Activated naive CD8-positive, alpha-beta T cell treated with anti-CD3 and anti-CD28 coated beads for 36 hours (primary cell): ENCODE measurements around the gene SLC24A3. TPM values are rescaled to one million over a fixed set of nuclear protein-coding genes. Genes with fewer than 3 reads are reported as not detected.
"Not testable (repeated sequence)": the region's sequence is repeated elsewhere in the genome, so short reads cannot be mapped to it uniquely, and the experiment has no call there.

ENCODE experiments used
- DNase-seq: peaks from one replicate; pipeline ENCODE4 v3.0.0; 2021
- H3K27ac Mint-ChIP-seq: one replicate; pipeline ENCODE4 v1.8.0; 2022; ENCODE audit warnings: mild to moderate bottlenecking, moderate library complexity, mixed read lengths
- H3K27me3 Mint-ChIP-seq: one replicate; pipeline ENCODE4 v1.8.0; 2022; ENCODE audit warnings: mild to moderate bottlenecking, mixed read lengths
- H3K36me3 Mint-ChIP-seq: one replicate; pipeline ENCODE4 v1.8.0; 2021; ENCODE audit warnings: mild to moderate bottlenecking, mixed read lengths
- H3K4me1 Mint-ChIP-seq: one replicate; pipeline ENCODE4 v1.8.0; 2021; ENCODE audit warnings: mixed read lengths
- H3K4me3 Mint-ChIP-seq: one replicate; pipeline ENCODE4 v1.8.0; 2022; ENCODE audit warnings: mild to moderate bottlenecking, moderate library complexity, mixed read lengths
- H3K9me3 Mint-ChIP-seq: one replicate; pipeline ENCODE4 v1.8.0; 2022; ENCODE audit warnings: mixed read lengths
- total RNA-seq, 2 experiments: library from RNA; stranded (reverse); gene quantifications; one replicate each; pipeline ENCODE4 v1.2.3, GENCODE V29; 2021

Gene SLC24A3
- total RNA-seq, 2 experiments from 2014 or later = not detected

GRCh38 chr20:19633985-19634384 lies 421.5 kb downstream of the SLC24A3 start:
- H3K9me3 Mint-ChIP-seq = peaks cover 4% of the 10 kb centered on the region
- H3K4me1 Mint-ChIP-seq = no peaks in the 10 kb centered on the region
- H3K4me3 Mint-ChIP-seq = no peak overlapping the region
- peaks cover 11% of the 10 kb centered on the region for H3K27me3 Mint-ChIP-seq
- no peak overlapping the region for H3K27ac Mint-ChIP-seq
- H3K36me3 Mint-ChIP-seq = no peaks in the 10 kb centered on the region
- DNase-seq = no peak

GRCh38 chr20:19639471-19640045 lies 427.1 kb downstream of the SLC24A3 start:
- not testable (repeated sequence) for H3K4me3 Mint-ChIP-seq, H3K4me1 Mint-ChIP-seq, H3K27ac Mint-ChIP-seq, H3K27me3 Mint-ChIP-seq, DNase-seq, H3K36me3 Mint-ChIP-seq, H3K9me3 Mint-ChIP-seq

GRCh38 chr20:19642860-19643259 lies 430.4 kb downstream of the SLC24A3 start:
- Mint-ChIP-seq H3K27ac (no peak overlapping the region), H3K4me3 (no peak overlapping the region), H3K27me3 (peaks cover 3% of the 10 kb centered on the region), H3K9me3 (no peaks in the 10 kb centered on the region), H3K4me1 (no peaks in the 10 kb centered on the region), H3K36me3 (no peaks in the 10 kb centered on the region)
- no peak for DNase-seq

GRCh38 chr20:19644085-19644484 lies 431.6 kb downstream of the SLC24A3 start:
- Mint-ChIP-seq H3K27ac (no peak overlapping the region), H3K27me3 (peaks cover 3% of the 10 kb centered on the region), H3K4me1 (no peaks in the 10 kb centered on the region), H3K36me3 (no peaks in the 10 kb centered on the region), H3K4me3 (no peak overlapping the region), H3K9me3 (no peaks in the 10 kb centered on the region)
- no peak for DNase-seq

GRCh38 chr20:19646963-19647362 lies 434.5 kb downstream of the SLC24A3 start:
- no peak overlapping the region for H3K27ac Mint-ChIP-seq
- H3K27me3 Mint-ChIP-seq = peaks cover 6% of the 10 kb centered on the region
- peaks cover 2% of the 10 kb centered on the region for H3K9me3 Mint-ChIP-seq

GRCh38 chr20:19648024-19648423 lies 435.6 kb downstream of the SLC24A3 start:
- peaks cover 9% of the 10 kb centered on the region for H3K27me3 Mint-ChIP-seq

More at GRCh38 chr20:19646963-19647362, 434.5 kb downstream of the SLC24A3 start:
- Mint-ChIP-seq H3K36me3 (no peaks in the 10 kb centered on the region), H3K4me1 (no peaks in the 10 kb centered on the region), H3K4me3 (no peak overlapping the region)
- DNase-seq = no peak

GRCh38 chr20:19649041-19649440 lies 436.6 kb downstream of the SLC24A3 start:
- peaks cover 2% of the 10 kb centered on the region for H3K9me3 Mint-ChIP-seq

More at GRCh38 chr20:19648024-19648423, 435.6 kb downstream of the SLC24A3 start:
- Mint-ChIP-seq H3K36me3 (no peaks in the 10 kb centered on the region), H3K27ac (no peak overlapping the region), H3K4me1 (no peaks in the 10 kb centered on the region), H3K4me3 (no peak overlapping the region), H3K9me3 (peaks cover 2% of the 10 kb centered on the region)
- no peak for DNase-seq

GRCh38 chr20:19652591-19653026 lies 440.2 kb downstream of the SLC24A3 start:
- Mint-ChIP-seq H3K36me3 (no peaks in the 10 kb centered on the region), H3K4me3 (no peak overlapping the region), H3K27ac (no peak overlapping the region), H3K4me1 (no peaks in the 10 kb centered on the region), H3K9me3 (peaks cover 2% of the 10 kb centered on the region), H3K27me3 (peaks cover 6% of the 10 kb centered on the region)
- DNase-seq = no peak

More at GRCh38 chr20:19649041-19649440, 436.6 kb downstream of the SLC24A3 start:
- Mint-ChIP-seq H3K27ac (no peak overlapping the region), H3K27me3 (peaks cover 9% of the 10 kb centered on the region), H3K4me3 (no peak overlapping the region), H3K36me3 (no peaks in the 10 kb centered on the region), H3K4me1 (no peaks in the 10 kb centered on the region)
- no peak for DNase-seq

GRCh38 chr20:19653327-19653726 lies 440.9 kb downstream of the SLC24A3 start:
- peaks cover 2% of the 10 kb centered on the region for H3K9me3 Mint-ChIP-seq
- H3K27me3 Mint-ChIP-seq = peaks cover 6% of the 10 kb centered on the region
- no peak for DNase-seq

GRCh38 chr20:19654921-19655320 lies 442.5 kb downstream of the SLC24A3 start:
- H3K27me3 Mint-ChIP-seq = peaks cover 6% of the 10 kb centered on the region
- DNase-seq = no peak
- H3K4me1 Mint-ChIP-seq = peaks cover 2% of the 10 kb centered on the region
- peaks cover 2% of the 10 kb centered on the region for H3K9me3 Mint-ChIP-seq
- H3K27ac Mint-ChIP-seq = no peak overlapping the region
- H3K4me3 Mint-ChIP-seq = no peak overlapping the region
- no peaks in the 10 kb centered on the region for H3K36me3 Mint-ChIP-seq

More at GRCh38 chr20:19653327-19653726, 440.9 kb downstream of the SLC24A3 start:
- H3K4me1 Mint-ChIP-seq = no peaks in the 10 kb centered on the region
- no peaks in the 10 kb centered on the region for H3K36me3 Mint-ChIP-seq
- no peak overlapping the region for H3K4me3 Mint-ChIP-seq
- no peak overlapping the region for H3K27ac Mint-ChIP-seq

- H3K4me3 Mint-ChIP-seq = no peak overlapping the region
- peaks cover 2% of the 10 kb centered on the region for H3K4me1 Mint-ChIP-seq
- no peak for DNase-seq
- no peaks in the 10 kb centered on the region for H3K9me3 Mint-ChIP-seq
- H3K27ac Mint-ChIP-seq = no peak overlapping the region
- H3K27me3 Mint-ChIP-seq = peaks cover 24% of the 10 kb centered on the region
- H3K36me3 Mint-ChIP-seq = no peaks in the 10 kb centered on the region
Measured at GRCh38 chr20:19658137-19658536, 445.7 kb downstream of the SLC24A3 start.

GRCh38 chr20:19659448-19659847 lies 447.0 kb downstream of the SLC24A3 start:
- peaks cover 30% of the 10 kb centered on the region for H3K27me3 Mint-ChIP-seq
- no peak overlapping the region for H3K27ac Mint-ChIP-seq
- DNase-seq = no peak
- no peaks in the 10 kb centered on the region for H3K9me3 Mint-ChIP-seq
- H3K4me3 Mint-ChIP-seq = no peak overlapping the region
- no peaks in the 10 kb centered on the region for H3K36me3 Mint-ChIP-seq
- H3K4me1 Mint-ChIP-seq = peaks cover 2% of the 10 kb centered on the region

- H3K4me1 Mint-ChIP-seq = peaks cover 2% of the 10 kb centered on the region
Measured at GRCh38 chr20:19660808-19661378, 448.5 kb downstream of the SLC24A3 start.

GRCh38 chr20:19661717-19662636 lies 449.5 kb downstream of the SLC24A3 start:
- no peak overlapping the region for H3K4me3 Mint-ChIP-seq
- H3K4me1 Mint-ChIP-seq = peaks cover 2% of the 10 kb centered on the region
- H3K27me3 Mint-ChIP-seq = peaks cover 37% of the 10 kb centered on the region
- no peaks in the 10 kb centered on the region for H3K36me3 Mint-ChIP-seq
- no peaks in the 10 kb centered on the region for H3K9me3 Mint-ChIP-seq
- H3K27ac Mint-ChIP-seq = no peak overlapping the region
- peak; percentile 28 for DNase-seq

More at GRCh38 chr20:19660808-19661378, 448.5 kb downstream of the SLC24A3 start:
- H3K27ac Mint-ChIP-seq = no peak overlapping the region
- H3K27me3 Mint-ChIP-seq = peaks cover 34% of the 10 kb centered on the region
- no peak for DNase-seq
- H3K9me3 Mint-ChIP-seq = no peaks in the 10 kb centered on the region
- H3K36me3 Mint-ChIP-seq = no peaks in the 10 kb centered on the region
- no peak overlapping the region for H3K4me3 Mint-ChIP-seq

GRCh38 chr20:19662637-19662995 lies 450.2 kb downstream of the SLC24A3 start:
- peaks cover 37% of the 10 kb centered on the region for H3K27me3 Mint-ChIP-seq
- peaks cover 2% of the 10 kb centered on the region for H3K4me1 Mint-ChIP-seq
- no peaks in the 10 kb centered on the region for H3K9me3 Mint-ChIP-seq
- no peak overlapping the region for H3K4me3 Mint-ChIP-seq
- H3K27ac Mint-ChIP-seq = no peak overlapping the region
- no peaks in the 10 kb centered on the region for H3K36me3 Mint-ChIP-seq
- no peak for DNase-seq
